ENCODE data around the gene FAM53B.

The FAM53B gene

GRCh38 chr10:124694481-124695220 lies 49.5 kb downstream of the FAM53B start:
- DNase-seq = no peak

- DNase-seq = no peak
Observed at GRCh38 chr10:124693801-124694416, 50.3 kb downstream of the FAM53B start.

- DNase-seq = no peak
Observed at GRCh38 chr10:124693396-124693795, 50.8 kb downstream of the FAM53B start.

GRCh38 chr10:124692100-124692446 lies 52.1 kb downstream of the FAM53B start:
- no peak for DNase-seq

GRCh38 chr10:124691421-124692099 lies 52.6 kb downstream of the FAM53B start:
- DNase-seq = no peak

GRCh38 chr10:124691002-124691401 lies 53.2 kb downstream of the FAM53B start:
- no peak for DNase-seq

GRCh38 chr10:124689911-124690498 lies 54.2 kb downstream of the FAM53B start:
- DNase-seq = no peak

- no peak for DNase-seq
Observed at GRCh38 chr10:124688889-124689670, 55.1 kb downstream of the FAM53B start.

- DNase-seq = no peak
Observed at GRCh38 chr10:124688386-124688785, 55.8 kb downstream of the FAM53B start.

GRCh38 chr10:124686707-124687376 lies 57.3 kb downstream of the FAM53B start:
- no peak for DNase-seq

GRCh38 chr10:124685261-124685660 lies 58.9 kb downstream of the FAM53B start:
- no peak for DNase-seq

- no peak for DNase-seq
Observed at GRCh38 chr10:124683814-124684213, 60.4 kb downstream of the FAM53B start.

GRCh38 chr10:124681626-124682552 lies 62.3 kb downstream of the FAM53B start:
- DNase-seq = no peak

GRCh38 chr10:124681091-124681490 lies 63.1 kb downstream of the FAM53B start:
- DNase-seq = no peak

- no peak for DNase-seq
Observed at GRCh38 chr10:124680675-124681074, 63.5 kb downstream of the FAM53B start.

GRCh38 chr10:124679401-124679800 lies 64.8 kb downstream of the FAM53B start:
- DNase-seq = no peak

GRCh38 chr10:124678557-124679240 lies 65.5 kb downstream of the FAM53B start:
- no peak for DNase-seq

- DNase-seq = no peak
Observed at GRCh38 chr10:124677749-124678556, 66.2 kb downstream of the FAM53B start.

- DNase-seq = no peak
Observed at GRCh38 chr10:124677293-124677699, 66.9 kb downstream of the FAM53B start.
